Measurements from ENCODE around the gene ITGA11. TPM values are rescaled to one million over a fixed set of nuclear protein-coding genes. Genes with fewer than 3 reads are reported as not detected.

The ITGA11 gene
- total and polyA plus RNA-seq, 2 of the 4 experiments (the other 2 are of a cell fraction), result 4.1 to 6.6 TPM

DNA sequence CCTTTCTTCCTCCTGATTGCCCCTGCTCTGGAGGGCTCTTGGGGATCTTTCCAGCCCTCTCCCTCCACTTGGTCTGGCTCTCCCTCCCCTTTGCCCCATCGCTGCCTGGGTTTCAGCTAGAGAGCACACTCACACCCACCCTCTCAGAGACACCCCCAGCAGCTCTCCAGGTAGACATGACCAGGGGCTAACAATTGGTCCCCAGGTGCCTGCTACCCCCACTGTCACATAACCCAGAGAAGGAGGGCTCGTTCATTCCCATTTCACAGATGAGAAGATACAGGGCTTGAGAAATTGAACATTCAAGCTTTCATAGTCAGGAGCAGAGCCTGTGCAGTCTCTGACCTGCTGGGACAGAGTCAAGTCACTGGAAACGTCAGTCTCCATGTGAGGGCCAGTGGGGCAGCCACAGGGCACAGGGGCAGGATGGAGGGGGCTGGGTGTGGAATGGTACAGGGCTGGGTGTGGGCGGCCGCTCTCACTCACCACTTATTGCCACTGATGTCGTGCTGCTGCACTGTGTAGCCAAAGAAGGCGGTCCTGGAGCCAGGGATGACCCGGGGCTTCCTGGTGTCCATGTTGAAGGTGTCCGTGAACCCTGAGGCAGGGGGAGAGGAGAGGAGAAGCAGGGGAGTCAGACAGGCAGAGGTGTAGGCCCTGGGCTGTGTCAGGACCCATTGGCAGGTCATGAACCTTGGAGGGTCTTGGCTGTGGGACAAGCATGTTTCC, 29.4 kb downstream of the ITGA11 start (continued):
- TF ChIP-seq, protein P1, sequence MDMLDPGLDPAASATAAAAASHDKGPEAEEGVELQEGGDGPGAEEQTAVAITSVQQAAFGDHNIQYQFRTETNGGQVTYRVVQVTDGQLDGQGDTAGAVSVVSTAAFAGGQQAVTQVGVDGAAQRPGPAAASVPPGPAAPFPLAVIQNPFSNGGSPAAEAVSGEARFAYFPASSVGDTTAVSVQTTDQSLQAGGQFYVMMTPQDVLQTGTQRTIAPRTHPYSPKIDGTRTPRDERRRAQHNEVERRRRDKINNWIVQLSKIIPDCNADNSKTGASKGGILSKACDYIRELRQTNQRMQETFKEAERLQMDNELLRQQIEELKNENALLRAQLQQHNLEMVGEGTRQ (IDR thresholded peaks at IDR 0.05; ENCODE audit: low read depth, low read length), result no peak
- no peak for TF ChIP-seq FOS (IDR thresholded peaks at IDR 0.05; ENCODE audit: low read depth, low read length)
- no peak for TF ChIP-seq RAD21 (IDR thresholded peaks at IDR 0.05; ENCODE audit: low read length)
- no peak for TF ChIP-seq NFE2L2 (IDR thresholded peaks at IDR 0.05; ENCODE audit: low read depth, low read length)

Measured in IMR-90 (cell line).